Keratinocyte (primary cell): ENCODE results near the gene ZNF14. TPM values are rescaled to one million over a fixed set of nuclear protein-coding genes. Genes with fewer than 3 reads are reported as not detected.

Experiments used
- DNase-seq: peaks from one replicate; pipeline ENCODE4 v3.0.0-alpha.2; 2011; ENCODE audit warnings: low read depth, missing footprints, low spot score
- FAIRE-seq: peaks from 2 replicates; lab custom pipeline; 2011; peaks lifted over from hg19 to GRCh38; lab: Jason Lieb, UNC
- H2AFZ ChIP-seq: 2 replicates; pipeline ENCODE4 v1.6.0; 2012; ENCODE audit warnings: low read length, control low read depth, inconsistent platforms; ENCODE audit not compliant: control insufficient read depth
- H3K27ac ChIP-seq: 2 replicates; pipeline ENCODE4 v1.5.1; 2011; ENCODE audit warnings: low read length; ENCODE audit not compliant: control insufficient read depth, insufficient read depth
- H3K27me3 ChIP-seq: 3 replicates; pipeline ENCODE4 v1.6.0; 2011; ENCODE audit warnings: low read length; ENCODE audit not compliant: control insufficient read depth, insufficient read depth; ENCODE audit errors: extremely low read depth
- H3K36me3 ChIP-seq, 2 experiments: 2 replicates in 1 of 2; 3 replicates in 1 of 2; pipeline ENCODE4 v1.5.1; 2011; ENCODE audit warnings: low read length in 2 of 2, mild to moderate bottlenecking in 1 of 2; ENCODE audit not compliant: control insufficient read depth in 2 of 2, insufficient read depth in 2 of 2; ENCODE audit errors: extremely low read depth in 1 of 2
- H3K4me1 ChIP-seq: 3 replicates; pipeline ENCODE4 v1.5.1; 2011; ENCODE audit warnings: low read length; ENCODE audit not compliant: control insufficient read depth, insufficient read depth; ENCODE audit errors: extremely low read depth
- H3K4me2 ChIP-seq: 3 replicates; pipeline ENCODE4 v1.6.0; 2011; ENCODE audit warnings: low read depth, low read length; ENCODE audit not compliant: control insufficient read depth, insufficient read depth; ENCODE audit errors: extremely low read depth
- H3K4me3 ChIP-seq, 3 experiments: fragments of 200-600 bp in 1 of 3; sonication (generic) in 1 of 3; 2 replicates in 2 of 3; 3 replicates in 1 of 3; pipeline ENCODE4 v1.5.1; 2011 to 2016; ENCODE audit warnings: low read length in 3 of 3, mild to moderate bottlenecking in 3 of 3, control low read depth in 2 of 3, inconsistent platforms in 1 of 3, low read depth in 1 of 3, mixed read lengths in 1 of 3, mixed run types in 1 of 3, moderate library complexity in 1 of 3; ENCODE audit not compliant: control insufficient read depth in 2 of 3, insufficient read depth in 2 of 3; ENCODE audit errors: extremely low read depth in 1 of 3
- H3K79me2 ChIP-seq: 2 replicates; pipeline ENCODE4 v1.6.0; 2012; ENCODE audit warnings: low read length; ENCODE audit not compliant: control insufficient read depth, insufficient read depth
- H3K9ac ChIP-seq: 3 replicates; pipeline ENCODE4 v1.6.0; 2011; ENCODE audit warnings: low read length; ENCODE audit not compliant: control insufficient read depth, insufficient read depth; ENCODE audit errors: extremely low read depth
- H3K9me1 ChIP-seq: 3 replicates; pipeline ENCODE4 v1.6.0; 2011; ENCODE audit warnings: low read length; ENCODE audit not compliant: control insufficient read depth, insufficient read depth; ENCODE audit errors: extremely low read depth
- H3K9me3 ChIP-seq: 2 replicates; pipeline ENCODE4 v1.5.1; 2012; ENCODE audit warnings: low read depth, low read length; ENCODE audit not compliant: control insufficient read depth
- H4K20me1 ChIP-seq: 3 replicates; pipeline ENCODE4 v1.6.0; 2011; ENCODE audit warnings: low read length; ENCODE audit not compliant: control insufficient read depth, insufficient read depth; ENCODE audit errors: extremely low read depth
- CTCF ChIP-seq, 3 experiments: IDR thresholded peaks in 1 of 3; conservative IDR thresholded peaks in 1 of 3; optimal IDR thresholded peaks in 1 of 3; 2 replicates in 2 of 3; 3 replicates in 1 of 3; pipeline versions ENCODE3 to v1.5.1; 2011; ENCODE audit warnings: low read length in 3 of 3, mild to moderate bottlenecking in 3 of 3, moderate library complexity in 2 of 3, control low read depth in 1 of 3, inconsistent platforms in 1 of 3; ENCODE audit not compliant: insufficient read depth in 2 of 3; ENCODE audit errors: extremely low read depth in 1 of 3
- EZH2 ChIP-seq: IDR thresholded peaks from one replicate; pipeline ENCODE4 v1.6.1; 2012; ENCODE audit warnings: inconsistent platforms, mild to moderate bottlenecking, low read length, moderate library complexity
- dilution Hi-C: fragments of 300-500 bp; cut with MboI; formaldehyde crosslinking; loops from one replicate; pipeline ENCODE4 v1.7.0; 2020; ENCODE audit warnings: low sequenced_read_pairs; ENCODE audit not compliant: extremely low pct_ligation_motif_present
- polyA plus RNA-seq, 5 experiments: library from polyadenylated mRNA; depleted of rRNA in 3 of 5; stranded (reverse) in 3 of 5; stranded (forward) in 1 of 5; unstranded in 1 of 5; fragments of >200 nt; gene quantifications; 1 replicate in 1 of 5; 2 replicates in 3 of 5; 3 replicates in 1 of 5; pipeline versions ENCODE4 v1.2.1 to v1.2.3, GENCODE V29; 2011 to 2012; ENCODE audit warnings: missing spikeins in 2 of 5, low read depth in 1 of 5, low replicate concordance in 1 of 5

The ZNF14 gene
- polyA plus RNA-seq, 1 donor (not counting 4 experiments of a cell fraction or from before 2014, with no cell fraction given): 2.1 TPM

- FAIRE-seq: no peak
- Histone ChIP-seq H2AFZ (no peak overlapping the region), H3K27me3 (no peaks in the 10 kb centered on the region), H3K36me3 (no peaks in the 10 kb centered on the region), H3K27ac (no peak overlapping the region), H3K9me3 (peaks cover 2% of the 10 kb centered on the region), H3K79me2 (peaks cover 9% of the 10 kb centered on the region), H3K4me3 (no peak overlapping the region), H4K20me1 (no peaks in the 10 kb centered on the region), H3K9me1 (no peaks in the 10 kb centered on the region), H3K9ac (no peak overlapping the region), H3K4me2 (no peak overlapping the region), H3K4me1 (no peaks in the 10 kb centered on the region)
- dilution Hi-C loops: no loop called here
- TF ChIP-seq EZH2 (no peak), CTCF (optimal IDR thresholded peaks at IDR 0.05 in 1 of 3, IDR thresholded peaks at IDR 0.05 in 1 of 3, conservative IDR thresholded peaks at IDR 0.05 in 1 of 3; ENCODE audit: extremely low read depth in 1 of 3, insufficient read depth in 2 of 3, low read length in 3 of 3) (no peak)
- no peak for DNase-seq
Observed at GRCh38 chr19:19719798-19720197, 13.1 kb downstream of the ZNF14 start.

GRCh38 chr19:19711934-19712828 is 20.7 kb downstream of the ZNF14 start:
- no peaks in the 10 kb centered on the region for H4K20me1 ChIP-seq
- no peak overlapping the region for H3K4me2 ChIP-seq
- no peaks in the 10 kb centered on the region for H3K79me2 ChIP-seq
- no peaks in the 10 kb centered on the region for H3K27me3 ChIP-seq
- H2AFZ ChIP-seq: no peak overlapping the region
- FAIRE-seq: no peak
- dilution Hi-C loops: no loop called here
- H3K4me1 ChIP-seq: no peaks in the 10 kb centered on the region
- H3K9ac ChIP-seq: no peak overlapping the region
- TF ChIP-seq EZH2 (no peak), CTCF (optimal IDR thresholded peaks at IDR 0.05 in 1 of 3, IDR thresholded peaks at IDR 0.05 in 1 of 3, conservative IDR thresholded peaks at IDR 0.05 in 1 of 3; ENCODE audit: extremely low read depth in 1 of 3, insufficient read depth in 2 of 3, low read length in 3 of 3) (no peak)
- H3K4me3 ChIP-seq: no peak overlapping the region
- H3K9me3 ChIP-seq: peaks cover 51% of the 10 kb centered on the region
- no peak overlapping the region for H3K27ac ChIP-seq
- H3K36me3 ChIP-seq: peaks cover 6 to 18% of the 10 kb centered on the region in 2 experiments
- DNase-seq: no peak
- no peaks in the 10 kb centered on the region for H3K9me1 ChIP-seq
